K562 (cell line): ENCODE measurements around the gene MYG1. TPM values are rescaled to one million over a fixed set of nuclear protein-coding genes. Genes with fewer than 3 reads are reported as not detected.

Experiments used
- ARID1B ChIP-seq: fragments of 450-650 bp; IDR thresholded peaks from 2 replicates; pipeline ENCODE4 v1.6.1; 2016; ENCODE audit warnings: antibody characterized with exemption, mild to moderate bottlenecking, inconsistent platforms
- ELF1 ChIP-seq: fragments of 200-800 bp; sonication (Bioruptor generic); IDR thresholded peaks from 2 replicates; pipeline ENCODE4 v1.6.1; 2016; ENCODE audit warnings: missing genetic modification characterization, missing compliant biosample characterization
- ILF3 ChIP-seq: fragments of 450-650 bp; IDR thresholded peaks from 2 replicates; pipeline ENCODE4 v1.6.1; 2018; ENCODE audit warnings: antibody characterized with exemption, mild to moderate bottlenecking, moderate library complexity, borderline replicate concordance
- JUND ChIP-seq, 2 experiments: IDR thresholded peaks; 2 replicates in 1 of 2; 3 replicates in 1 of 2; pipeline ENCODE4 v1.6.1; 2011; ENCODE audit warnings: borderline replicate concordance in 2 of 2, low read depth in 2 of 2, low read length in 2 of 2, improper control_type of control experiment in 1 of 2, missing biosample characterization in 1 of 2, missing genetic modification characterization in 1 of 2, missing genetic modification reagents in 1 of 2
- RBM25 ChIP-seq: fragments of 200-400 bp; formaldehyde crosslinking; IDR thresholded peaks from 2 replicates; pipeline ENCODE4 v1.6.1; 2018; ENCODE audit warnings: low read length, low read depth, moderate library complexity; ENCODE audit not compliant: severe bottlenecking
- SAFB2 ChIP-seq: fragments of 200-400 bp; formaldehyde crosslinking; IDR thresholded peaks from 2 replicates; pipeline ENCODE4 v1.6.1; 2018; ENCODE audit warnings: borderline replicate concordance, low read length, low read depth, moderate library complexity; ENCODE audit not compliant: severe bottlenecking
- SMARCA5 ChIP-seq: fragments of 450-650 bp; IDR thresholded peaks from 2 replicates; pipeline ENCODE4 v1.6.1; 2016
- ZC3H4 ChIP-seq: sonication (generic); formaldehyde crosslinking; IDR thresholded peaks from 2 replicates; pipeline ENCODE4 v1.9.0; 2021; ENCODE audit warnings: missing genetic modification reagents, borderline replicate concordance
- ZFP30 ChIP-seq: fragments of 250-450 bp; sonication (Bioruptor Pico); IDR thresholded peaks from 2 replicates; pipeline ENCODE4 v1.8.0; 2022; ENCODE audit warnings: moderate library complexity, mild to moderate bottlenecking, inconsistent platforms, borderline replicate concordance
- polyA plus RNA-seq, 8 experiments: library from polyadenylated mRNA; depleted of rRNA in 4 of 8; stranded (reverse) in 5 of 8; unstranded in 3 of 8; fragments of >200 nt; fragmentation: Nextera tagmentation in 2 of 8; fragmentation: Illumina TruSeq in 1 of 8; extraction: Ambion mirVana in 2 of 8; extraction: Trizol in 1 of 8; gene quantifications; 2 replicates each; pipeline versions ENCODE4 v1.2.1 to v1.2.3, GENCODE V29; 2011 to 2014; ENCODE audit warnings: inconsistent platforms in 1 of 8, missing spikeins in 1 of 8
- total RNA-seq, 7 experiments: library from RNA; depleted of rRNA in 6 of 7; stranded (reverse); fragments of >200 nt in 6 of 7; fragmentation: Illumina TruSeq in 2 of 7; extraction: Trizol in 2 of 7; gene quantifications; 2 replicates each; pipeline versions ENCODE4 v1.2.1 to v1.2.3, GENCODE V29; 2011 to 2021; ENCODE audit warnings: low replicate concordance in 1 of 7
- TF ChIP-seq, protein P1 (sequence below): fragments of 450-650 bp; IDR thresholded peaks from 2 replicates; pipeline ENCODE4 v1.7.0; 2016; ENCODE audit warnings: borderline replicate concordance
- TF ChIP-seq, protein P2 (sequence below): IDR thresholded peaks from 2 replicates; pipeline ENCODE4 v1.6.1; 2014; ENCODE audit warnings: antibody characterized with exemption
- TF ChIP-seq, protein P3 (sequence below): IDR thresholded peaks from 3 replicates; pipeline ENCODE4 v1.6.1; 2011; ENCODE audit warnings: borderline replicate concordance, mild to moderate bottlenecking; ENCODE audit not compliant: insufficient read length, insufficient read depth
- TF ChIP-seq, protein P4 (sequence below): fragments of 450-650 bp; formaldehyde crosslinking; IDR thresholded peaks from 2 replicates; pipeline ENCODE4 v1.4.0; 2020; ENCODE audit warnings: mild to moderate bottlenecking, moderate library complexity
- TF ChIP-seq, protein P5 (sequence below): sonication (generic); formaldehyde crosslinking; IDR thresholded peaks from 2 replicates; pipeline ENCODE4 v1.8.0; 2022; ENCODE audit warnings: mild to moderate bottlenecking, missing genetic modification reagents
- TF ChIP-seq, protein P6 (sequence below), 2 experiments: fragments of 450-650 bp; IDR thresholded peaks; 2 replicates each; pipeline ENCODE4 v1.6.1; 2016

The MYG1 gene
- total and polyA plus RNA-seq, 9 of the 15 experiments (the other 6 are each of a cell fraction or from before 2014, with no cell fraction given) = 0.45 to 5.6 (median 2.1) TPM

DNA sequence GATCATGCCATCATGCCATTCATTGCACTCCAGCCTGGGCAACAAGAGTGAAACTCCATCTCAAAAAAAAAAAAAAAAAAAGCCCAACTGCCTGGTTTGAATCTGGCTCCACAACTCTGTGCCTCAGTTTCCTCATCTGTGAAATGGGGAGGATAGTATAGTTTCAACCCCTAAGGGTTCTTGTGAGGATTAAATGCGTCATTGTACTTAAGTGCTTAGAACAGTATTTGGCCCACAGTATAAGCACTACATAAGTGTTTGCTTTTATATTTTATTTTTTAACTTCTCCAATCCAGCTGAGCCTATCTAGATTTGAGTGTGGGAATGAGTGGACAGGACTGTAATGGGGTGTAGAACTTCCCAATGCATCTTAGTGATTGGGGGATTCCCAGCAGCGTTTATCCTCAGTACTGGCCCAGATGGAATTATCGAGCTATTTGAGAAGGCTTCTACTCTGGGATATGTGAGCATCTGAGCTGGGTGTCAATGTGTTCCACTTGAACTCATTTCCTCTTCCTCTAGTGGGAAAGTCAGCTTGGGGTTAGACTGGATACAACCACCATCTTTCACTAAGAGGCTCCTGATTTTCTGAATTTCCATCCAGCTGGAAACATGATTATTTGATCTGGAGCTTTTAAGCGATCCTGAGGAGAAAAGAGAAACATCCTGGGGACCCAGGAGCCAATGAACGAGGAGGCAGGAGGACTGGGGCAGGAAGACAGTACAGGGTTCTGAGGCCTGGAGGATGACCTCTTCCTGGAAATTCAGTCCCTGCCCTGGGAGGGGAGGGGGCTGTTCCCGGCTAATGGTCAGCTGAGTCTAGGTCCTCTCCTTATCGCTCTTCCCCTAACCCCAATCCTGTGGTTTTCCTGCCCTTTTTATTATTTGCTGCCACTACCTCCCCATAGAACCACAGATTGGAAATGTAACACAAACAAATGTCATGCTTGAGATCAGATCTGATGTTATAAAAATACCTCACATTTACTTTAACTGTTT is 40.7 kb upstream of the MYG1 start (continued):
- TF ChIP-seq JUND (IDR thresholded peaks at IDR 0.05; ENCODE audit: borderline replicate concordance, low read depth, low read length) (no peak), JUND (tag; IDR thresholded peaks at IDR 0.05; ENCODE audit: borderline replicate concordance, low read depth, low read length) (peak; percentile 23; the same call in 1 of the 3 replicates), ELF1 (tag) (peak; percentile 39; the same call in 1 of the 2 replicates), RBM25 (peak; percentile 70), ZFP30 (CRISPR knock-in tag) (no peak), ARID1B (peak; percentile 36), ILF3 (no peak), SAFB2 (no peak), SMARCA5 (peak; percentile 59; the same call in 1 of the 2 replicates), ZC3H4 (no peak)
- TF ChIP-seq, protein P1, sequence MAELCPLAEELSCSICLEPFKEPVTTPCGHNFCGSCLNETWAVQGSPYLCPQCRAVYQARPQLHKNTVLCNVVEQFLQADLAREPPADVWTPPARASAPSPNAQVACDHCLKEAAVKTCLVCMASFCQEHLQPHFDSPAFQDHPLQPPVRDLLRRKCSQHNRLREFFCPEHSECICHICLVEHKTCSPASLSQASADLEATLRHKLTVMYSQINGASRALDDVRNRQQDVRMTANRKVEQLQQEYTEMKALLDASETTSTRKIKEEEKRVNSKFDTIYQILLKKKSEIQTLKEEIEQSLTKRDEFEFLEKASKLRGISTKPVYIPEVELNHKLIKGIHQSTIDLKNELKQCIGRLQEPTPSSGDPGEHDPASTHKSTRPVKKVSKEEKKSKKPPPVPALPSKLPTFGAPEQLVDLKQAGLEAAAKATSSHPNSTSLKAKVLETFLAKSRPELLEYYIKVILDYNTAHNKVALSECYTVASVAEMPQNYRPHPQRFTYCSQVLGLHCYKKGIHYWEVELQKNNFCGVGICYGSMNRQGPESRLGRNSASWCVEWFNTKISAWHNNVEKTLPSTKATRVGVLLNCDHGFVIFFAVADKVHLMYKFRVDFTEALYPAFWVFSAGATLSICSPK = no peak
- TF ChIP-seq, protein P2, sequence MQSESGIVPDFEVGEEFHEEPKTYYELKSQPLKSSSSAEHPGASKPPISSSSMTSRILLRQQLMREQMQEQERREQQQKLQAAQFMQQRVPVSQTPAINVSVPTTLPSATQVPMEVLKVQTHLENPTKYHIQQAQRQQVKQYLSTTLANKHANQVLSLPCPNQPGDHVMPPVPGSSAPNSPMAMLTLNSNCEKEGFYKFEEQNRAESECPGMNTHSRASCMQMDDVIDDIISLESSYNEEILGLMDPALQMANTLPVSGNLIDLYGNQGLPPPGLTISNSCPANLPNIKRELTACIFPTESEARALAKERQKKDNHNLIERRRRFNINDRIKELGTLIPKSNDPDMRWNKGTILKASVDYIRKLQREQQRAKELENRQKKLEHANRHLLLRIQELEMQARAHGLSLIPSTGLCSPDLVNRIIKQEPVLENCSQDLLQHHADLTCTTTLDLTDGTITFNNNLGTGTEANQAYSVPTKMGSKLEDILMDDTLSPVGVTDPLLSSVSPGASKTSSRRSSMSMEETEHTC = no peak
- TF ChIP-seq, protein P3, sequence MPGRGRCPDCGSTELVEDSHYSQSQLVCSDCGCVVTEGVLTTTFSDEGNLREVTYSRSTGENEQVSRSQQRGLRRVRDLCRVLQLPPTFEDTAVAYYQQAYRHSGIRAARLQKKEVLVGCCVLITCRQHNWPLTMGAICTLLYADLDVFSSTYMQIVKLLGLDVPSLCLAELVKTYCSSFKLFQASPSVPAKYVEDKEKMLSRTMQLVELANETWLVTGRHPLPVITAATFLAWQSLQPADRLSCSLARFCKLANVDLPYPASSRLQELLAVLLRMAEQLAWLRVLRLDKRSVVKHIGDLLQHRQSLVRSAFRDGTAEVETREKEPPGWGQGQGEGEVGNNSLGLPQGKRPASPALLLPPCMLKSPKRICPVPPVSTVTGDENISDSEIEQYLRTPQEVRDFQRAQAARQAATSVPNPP = no peak
- TF ChIP-seq, protein P4, sequence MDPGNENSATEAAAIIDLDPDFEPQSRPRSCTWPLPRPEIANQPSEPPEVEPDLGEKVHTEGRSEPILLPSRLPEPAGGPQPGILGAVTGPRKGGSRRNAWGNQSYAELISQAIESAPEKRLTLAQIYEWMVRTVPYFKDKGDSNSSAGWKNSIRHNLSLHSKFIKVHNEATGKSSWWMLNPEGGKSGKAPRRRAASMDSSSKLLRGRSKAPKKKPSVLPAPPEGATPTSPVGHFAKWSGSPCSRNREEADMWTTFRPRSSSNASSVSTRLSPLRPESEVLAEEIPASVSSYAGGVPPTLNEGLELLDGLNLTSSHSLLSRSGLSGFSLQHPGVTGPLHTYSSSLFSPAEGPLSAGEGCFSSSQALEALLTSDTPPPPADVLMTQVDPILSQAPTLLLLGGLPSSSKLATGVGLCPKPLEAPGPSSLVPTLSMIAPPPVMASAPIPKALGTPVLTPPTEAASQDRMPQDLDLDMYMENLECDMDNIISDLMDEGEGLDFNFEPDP (CRISPR knock-in tag) = no peak
- TF ChIP-seq, protein P5, sequence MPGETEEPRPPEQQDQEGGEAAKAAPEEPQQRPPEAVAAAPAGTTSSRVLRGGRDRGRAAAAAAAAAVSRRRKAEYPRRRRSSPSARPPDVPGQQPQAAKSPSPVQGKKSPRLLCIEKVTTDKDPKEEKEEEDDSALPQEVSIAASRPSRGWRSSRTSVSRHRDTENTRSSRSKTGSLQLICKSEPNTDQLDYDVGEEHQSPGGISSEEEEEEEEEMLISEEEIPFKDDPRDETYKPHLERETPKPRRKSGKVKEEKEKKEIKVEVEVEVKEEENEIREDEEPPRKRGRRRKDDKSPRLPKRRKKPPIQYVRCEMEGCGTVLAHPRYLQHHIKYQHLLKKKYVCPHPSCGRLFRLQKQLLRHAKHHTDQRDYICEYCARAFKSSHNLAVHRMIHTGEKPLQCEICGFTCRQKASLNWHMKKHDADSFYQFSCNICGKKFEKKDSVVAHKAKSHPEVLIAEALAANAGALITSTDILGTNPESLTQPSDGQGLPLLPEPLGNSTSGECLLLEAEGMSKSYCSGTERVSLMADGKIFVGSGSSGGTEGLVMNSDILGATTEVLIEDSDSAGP (CRISPR knock-in tag) = no peak
- TF ChIP-seq, protein P6, sequence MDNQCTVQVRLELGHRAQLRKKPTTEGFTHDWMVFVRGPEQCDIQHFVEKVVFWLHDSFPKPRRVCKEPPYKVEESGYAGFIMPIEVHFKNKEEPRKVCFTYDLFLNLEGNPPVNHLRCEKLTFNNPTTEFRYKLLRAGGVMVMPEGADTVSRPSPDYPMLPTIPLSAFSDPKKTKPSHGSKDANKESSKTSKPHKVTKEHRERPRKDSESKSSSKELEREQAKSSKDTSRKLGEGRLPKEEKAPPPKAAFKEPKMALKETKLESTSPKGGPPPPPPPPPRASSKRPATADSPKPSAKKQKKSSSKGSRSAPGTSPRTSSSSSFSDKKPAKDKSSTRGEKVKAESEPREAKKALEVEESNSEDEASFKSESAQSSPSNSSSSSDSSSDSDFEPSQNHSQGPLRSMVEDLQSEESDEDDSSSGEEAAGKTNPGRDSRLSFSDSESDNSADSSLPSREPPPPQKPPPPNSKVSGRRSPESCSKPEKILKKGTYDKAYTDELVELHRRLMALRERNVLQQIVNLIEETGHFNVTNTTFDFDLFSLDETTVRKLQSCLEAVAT (IDR thresholded peaks at IDR 0.05) = peak in 1 of 2 experiments; percentile 71; a peak in 1 of 4 replicates
